PC-3 (cell line): Measurements from ENCODE around the gene GABRB2. TPM values are rescaled to one million over a fixed set of nuclear protein-coding genes. Genes with fewer than 3 reads are reported as not detected.

ENCODE experiments used
- ATAC-seq: fragments of 200-7000 bp; cut with Tn5 transposase; 2 replicates; pipeline ENCODE4 v1.9.1; 2020; ENCODE audit warnings: mild to moderate bottlenecking, moderate library complexity
- BruUV-seq: library from RNA; stranded (reverse); fragments of 400-500 nt; replicated peaks from 2 replicates; lab custom pipeline; 2021; lab: Mats Ljungman, UMichigan
- CTCF ChIA-PET: fragments of 300-600 bp; sonication (Branson Sonifier 250); formaldehyde crosslinking; loops from one replicate; lab custom pipeline; 2022; ENCODE audit warnings: antibody characterized with exemption; lab: Charles Lee
- POLR2A ChIA-PET: fragments of 300-600 bp; sonication (Branson Sonifier 250); formaldehyde crosslinking; loops from one replicate; lab custom pipeline; 2022; ENCODE audit warnings: antibody characterized with exemption; ENCODE audit not compliant: unreplicated experiment; lab: Charles Lee
- DNase-seq: peaks from one replicate; pipeline ENCODE4 v3.0.0-alpha.2; 2015
- H2AFZ ChIP-seq: fragments of 300-600 bp; sonication (generic); 2 replicates; pipeline ENCODE4 v1.6.0; 2016; ENCODE audit warnings: antibody characterized with exemption, low read length
- H3F3A ChIP-seq: fragments of 300-600 bp; sonication (generic); one replicate; pipeline ENCODE4 v1.6.0; 2017; ENCODE audit warnings: antibody characterized with exemption, low read length, control low read depth, mild to moderate bottlenecking; ENCODE audit not compliant: unreplicated experiment
- H3K27ac ChIP-seq: fragments of 300-600 bp; sonication (generic); 2 replicates; pipeline ENCODE4 v1.5.1; 2016; ENCODE audit warnings: mild to moderate bottlenecking, low read length
- H3K27me3 ChIP-seq: fragments of 300-600 bp; sonication (generic); 2 replicates; pipeline ENCODE4 v1.6.1; 2016; ENCODE audit warnings: low read length, mixed read lengths
- H3K36me3 ChIP-seq: fragments of 300-600 bp; sonication (generic); 2 replicates; pipeline ENCODE4 v1.6.1; 2016; ENCODE audit warnings: low read depth, mixed run types, low read length, mixed read lengths
- H3K4me1 ChIP-seq: fragments of 300-600 bp; sonication (generic); 2 replicates; pipeline ENCODE4 v1.5.1; 2016; ENCODE audit warnings: low read length; ENCODE audit not compliant: insufficient read depth
- H3K4me2 ChIP-seq: fragments of 300-600 bp; sonication (generic); 2 replicates; pipeline ENCODE4 v1.6.0; 2016; ENCODE audit warnings: low read length
- H3K4me3 ChIP-seq: fragments of 300-600 bp; sonication (generic); 2 replicates; pipeline ENCODE4 v1.5.1; 2016; ENCODE audit warnings: mild to moderate bottlenecking, low read length, mixed read lengths
- H3K79me2 ChIP-seq: fragments of 300-600 bp; sonication (generic); 2 replicates; pipeline ENCODE4 v1.6.1; 2017; ENCODE audit warnings: low read length, mixed read lengths
- H3K9ac ChIP-seq: fragments of 300-600 bp; sonication (generic); 2 replicates; pipeline ENCODE4 v1.6.0; 2016; ENCODE audit warnings: mild to moderate bottlenecking, low read length
- H3K9me2 ChIP-seq: fragments of 300-600 bp; sonication (generic); replicated peaks from 2 replicates; pipeline ENCODE4 v1.6.1; 2016; ENCODE audit warnings: mixed run types, low read length, mixed read lengths
- H3K9me3 ChIP-seq: fragments of 300-600 bp; sonication (generic); 2 replicates; pipeline ENCODE4 v1.6.1; 2016; ENCODE audit warnings: low read length, mixed read lengths
- H4K20me1 ChIP-seq: fragments of 300-600 bp; sonication (generic); 2 replicates; pipeline ENCODE4 v1.6.1; 2016; ENCODE audit warnings: low read length, mixed read lengths
- CTCF ChIP-seq: fragments of 300-600 bp; sonication (generic); conservative IDR thresholded peaks from 2 replicates; pipeline ENCODE4 v1.5.1; 2017; ENCODE audit warnings: antibody characterized with exemption, low read depth, mild to moderate bottlenecking, low read length
- EZH2 ChIP-seq: fragments of 300-600 bp; sonication (generic); IDR thresholded peaks from one replicate; pipeline ENCODE4 v1.6.1; 2017; ENCODE audit warnings: antibody characterized with exemption, mild to moderate bottlenecking, low read length; ENCODE audit not compliant: unreplicated experiment
- EZH2phosphoT487 ChIP-seq: fragments of 300-600 bp; sonication (generic); IDR thresholded peaks from 2 replicates; pipeline ENCODE4 v1.6.1; 2018; ENCODE audit warnings: mild to moderate bottlenecking, antibody characterized with exemption, low read length, borderline replicate concordance
- intact Hi-C: fragments of 100-400 bp; cut with micrococcal nuclease; formaldehyde crosslinking; loops from 2 replicates; pipeline ENCODE4 v1.9.0; 2023
- total RNA-seq: library from RNA; depleted of rRNA; stranded (reverse); fragments of >200 nt; gene quantifications from 2 replicates; pipeline ENCODE4 v1.2.3, GENCODE V29; 2014

The GABRB2 gene
- total RNA-seq, 1 experiment from 2014 or later, result not detected

DNA sequence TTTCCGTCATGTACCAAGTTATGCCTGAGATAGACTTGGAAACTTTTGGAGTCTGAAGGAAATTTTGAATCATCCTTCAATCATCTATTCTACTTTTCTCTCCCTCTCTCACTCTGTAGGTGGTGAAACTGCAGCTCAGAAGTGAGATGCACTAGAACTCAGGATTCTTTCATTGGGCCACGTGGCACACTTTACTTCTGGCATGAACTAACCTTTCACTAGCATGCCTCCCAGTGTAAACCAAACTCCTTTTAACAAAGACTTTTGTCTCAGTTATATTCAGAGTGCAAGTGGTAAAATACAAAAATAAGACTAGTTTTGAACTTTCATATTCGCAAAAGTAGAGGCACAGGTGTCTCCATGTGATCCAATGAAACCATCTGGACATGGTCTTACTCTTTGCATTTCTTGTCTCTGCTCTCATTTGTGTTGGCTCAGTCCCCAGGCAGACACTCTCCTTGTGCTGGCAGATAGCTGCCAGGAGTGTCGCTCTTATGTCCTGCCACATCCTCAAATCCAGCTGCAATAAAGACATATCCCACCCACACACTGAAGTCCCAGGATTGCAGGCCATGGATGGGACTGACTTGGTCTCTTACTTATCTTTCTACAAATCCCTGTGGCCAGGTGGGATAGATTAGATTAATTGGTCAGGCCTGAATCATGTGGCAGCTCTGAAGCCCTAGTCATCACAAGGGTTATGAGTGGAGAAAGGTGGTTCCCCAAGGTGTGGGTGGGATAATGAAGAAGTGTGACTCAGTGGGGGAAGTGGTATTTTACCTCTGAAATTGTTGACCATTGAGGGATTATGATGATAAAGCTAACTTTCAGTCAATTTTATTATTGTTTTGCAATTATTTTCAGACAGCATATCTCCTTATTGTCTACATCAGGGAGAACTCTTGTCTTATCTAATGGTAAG lies 267.5 kb downstream of the GABRB2 start:
- no TSS peak for BruUV-seq
- Histone ChIP-seq H3K4me2 (no peak overlapping the region), H3K27me3 (no peaks in the 10 kb centered on the region), H3F3A (no peaks in the 10 kb centered on the region), H4K20me1 (no peaks in the 10 kb centered on the region), H3K27ac (no peak overlapping the region), H3K79me2 (no peaks in the 10 kb centered on the region), H3K4me1 (no peaks in the 10 kb centered on the region), H3K36me3 (no peaks in the 10 kb centered on the region), H3K9ac (no peak overlapping the region), H3K9me3 (peaks cover 12% of the 10 kb centered on the region; the same call in 1 of the 2 replicates), H2AFZ (no peak overlapping the region), H3K9me2 (no peaks in the 10 kb centered on the region), H3K4me3 (no peak overlapping the region)
- intact Hi-C loops, result no loop called here
- ChIA-PET POLR2A (no interaction called here), CTCF (no interaction called here)
- no peak for ATAC-seq
- no peak for DNase-seq
- no peak for TF ChIP-seq EZH2
- no peak for TF ChIP-seq CTCF
- TF ChIP-seq EZH2phosphoT487, result no peak

- no peaks in the 10 kb centered on the region for H3K27me3 ChIP-seq
- no peak for DNase-seq
- intact Hi-C loops, result no loop called here
- H3K9me2 ChIP-seq, result no peaks in the 10 kb centered on the region
- no peak overlapping the region for H3K4me3 ChIP-seq
- no peak overlapping the region for H2AFZ ChIP-seq
- peaks cover 17% of the 10 kb centered on the region; the same call in 1 of the 2 replicates for H3K9me3 ChIP-seq
- H3K79me2 ChIP-seq, result no peaks in the 10 kb centered on the region
- no peak for TF ChIP-seq EZH2phosphoT487
- no peak for TF ChIP-seq CTCF
- TF ChIP-seq EZH2, result no peak
- H3K4me2 ChIP-seq, result no peak overlapping the region
- CTCF ChIA-PET, result no interaction called here
- H3F3A ChIP-seq, result no peaks in the 10 kb centered on the region
- no peak overlapping the region for H3K27ac ChIP-seq
- POLR2A ChIA-PET, result no interaction called here
- ATAC-seq, result no peak
- no peaks in the 10 kb centered on the region for H3K36me3 ChIP-seq
- no peaks in the 10 kb centered on the region for H3K4me1 ChIP-seq
- no TSS peak for BruUV-seq
- H3K9ac ChIP-seq, result no peak overlapping the region
- no peaks in the 10 kb centered on the region for H4K20me1 ChIP-seq
Measured at GRCh38 chr5:161277011-161277410, 269.5 kb downstream of the GABRB2 start.

DNA sequence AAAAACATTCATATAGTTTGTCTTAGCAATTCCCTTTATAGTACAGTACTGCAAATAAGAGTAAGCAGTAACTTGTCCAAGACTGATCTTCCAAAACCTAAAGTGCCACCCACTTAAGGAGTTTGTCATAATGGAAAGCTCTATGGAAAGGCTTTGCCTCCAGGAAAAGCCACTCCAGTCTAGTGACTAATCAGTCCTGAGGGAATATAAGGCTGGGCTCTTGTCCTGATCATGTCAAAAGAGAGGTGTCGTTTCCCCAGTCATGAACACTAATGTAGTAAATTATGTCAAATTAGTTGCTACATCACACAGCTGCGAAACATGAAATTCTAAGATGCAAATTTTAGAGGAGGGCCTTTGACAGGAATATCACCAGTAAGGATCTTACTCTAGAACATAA lies 271.6 kb downstream of the GABRB2 start:
- intact Hi-C loops, result no loop called here
- TF ChIP-seq EZH2phosphoT487, result no peak
- TF ChIP-seq CTCF, result no peak
- no peak for TF ChIP-seq EZH2
- no peak overlapping the region for H2AFZ ChIP-seq
- no peaks in the 10 kb centered on the region for H4K20me1 ChIP-seq
- BruUV-seq, result no TSS peak
- H3K27me3 ChIP-seq, result no peaks in the 10 kb centered on the region
- no peaks in the 10 kb centered on the region for H3F3A ChIP-seq
- H3K4me2 ChIP-seq, result no peak overlapping the region
- H3K27ac ChIP-seq, result no peak overlapping the region
- no peak overlapping the region for H3K4me3 ChIP-seq
- peaks cover 29% of the 10 kb centered on the region; the same call in 1 of the 2 replicates for H3K9me3 ChIP-seq
- ATAC-seq (no peak), DNase-seq (no peak)
- CTCF ChIA-PET, result no interaction called here
- POLR2A ChIA-PET, result no interaction called here
- H3K9ac ChIP-seq, result no peak overlapping the region
- H3K79me2 ChIP-seq, result no peaks in the 10 kb centered on the region
- H3K9me2 ChIP-seq, result no peaks in the 10 kb centered on the region
- H3K4me1 ChIP-seq, result no peaks in the 10 kb centered on the region
- H3K36me3 ChIP-seq, result no peaks in the 10 kb centered on the region
